GM19372 (cell line): ENCODE results near the gene GRIK4.

Source experiments
- ATAC-seq: cut with Tn5 transposase; IDR thresholded peaks from one replicate; pipeline ENCODE4 v1.9.1; 2021; ENCODE audit warnings: mild to moderate bottlenecking, low read depth, moderate library complexity; ENCODE audit not compliant: unreplicated experiment

GRIK4 gene

GRCh38 chr11:120657306-120658070 is 145.9 kb downstream of the GRIK4 start:
- peak; percentile 60 for ATAC-seq

- ATAC-seq = peak; percentile 67
These were observed 146.5 kb downstream of the GRIK4 start for GRCh38 chr11:120658071-120658423.

- no peak for ATAC-seq
These were observed 147.5 kb downstream of the GRIK4 start for GRCh38 chr11:120659076-120659475.

GRCh38 chr11:120660024-120660565 is 148.5 kb downstream of the GRIK4 start:
- no peak for ATAC-seq

GRCh38 chr11:120662071-120662676 is 150.6 kb downstream of the GRIK4 start:
- no peak for ATAC-seq

- no peak for ATAC-seq
These were observed 151.6 kb downstream of the GRIK4 start for GRCh38 chr11:120663142-120663541.

GRCh38 chr11:120666121-120666639 is 154.6 kb downstream of the GRIK4 start:
- ATAC-seq = no peak

GRCh38 chr11:120667281-120667680 is 155.7 kb downstream of the GRIK4 start:
- ATAC-seq = no peak

GRCh38 chr11:120667934-120668333 is 156.4 kb downstream of the GRIK4 start:
- ATAC-seq = no peak

- ATAC-seq = no peak
These were observed 157.0 kb downstream of the GRIK4 start for GRCh38 chr11:120668537-120668936.

- ATAC-seq = no peak
These were observed 163.0 kb downstream of the GRIK4 start for GRCh38 chr11:120674542-120674941.

- no peak for ATAC-seq
These were observed 163.6 kb downstream of the GRIK4 start for GRCh38 chr11:120675171-120675570.

GRCh38 chr11:120676991-120677390 is 165.4 kb downstream of the GRIK4 start:
- no peak for ATAC-seq

GRCh38 chr11:120680322-120680721 is 168.8 kb downstream of the GRIK4 start:
- ATAC-seq = no peak

- no peak for ATAC-seq
These were observed 170.1 kb downstream of the GRIK4 start for GRCh38 chr11:120681434-120682331.

- no peak for ATAC-seq
These were observed 170.7 kb downstream of the GRIK4 start for GRCh38 chr11:120682332-120682649.

GRCh38 chr11:120682866-120683265 is 171.3 kb downstream of the GRIK4 start:
- ATAC-seq = no peak

- no peak for ATAC-seq
These were observed 175.0 kb downstream of the GRIK4 start for GRCh38 chr11:120686516-120686915.

GRCh38 chr11:120688163-120688562 is 176.6 kb downstream of the GRIK4 start:
- no peak for ATAC-seq

GRCh38 chr11:120689596-120690275 is 178.2 kb downstream of the GRIK4 start:
- no peak for ATAC-seq
